GM21737 (cell line): ENCODE data around the gene ICAM1.
"Not testable (repeated sequence)": the region's sequence is repeated elsewhere in the genome, so short reads cannot be mapped to it uniquely, and the experiment has no call there.

ENCODE experiments used
- ATAC-seq: cut with Tn5 transposase; IDR thresholded peaks from one replicate; pipeline ENCODE4 v1.9.1; 2021; ENCODE audit warnings: mild to moderate bottlenecking, moderate library complexity; ENCODE audit not compliant: unreplicated experiment

Gene ICAM1

GRCh38 chr19:10241826-10242449, 29.0 kb upstream of the ICAM1 start:
- ATAC-seq = not testable (repeated sequence)

GRCh38 chr19:10243606-10244005, 27.3 kb upstream of the ICAM1 start:
- no peak for ATAC-seq

GRCh38 chr19:10245189-10245939, 25.6 kb upstream of the ICAM1 start:
- no peak for ATAC-seq

- no peak for ATAC-seq
Observed at GRCh38 chr19:10246511-10246910, 24.4 kb upstream of the ICAM1 start.

GRCh38 chr19:10251792-10252694, 18.9 kb upstream of the ICAM1 start, which contains the start of gene MRPL4:
Gene MRPL4 (plus strand): TSS chr19:10252214. CDS start chr19:10252254, 40 bp downstream.
- ATAC-seq = peak; percentile 72

- ATAC-seq = no peak
Observed at GRCh38 chr19:10252707-10253106, 18.2 kb upstream of the ICAM1 start.

GRCh38 chr19:10254244-10254643, 16.7 kb upstream of the ICAM1 start:
- no peak for ATAC-seq

GRCh38 chr19:10255358-10255757, 15.6 kb upstream of the ICAM1 start:
- ATAC-seq = no peak

GRCh38 chr19:10256551-10256950, 14.4 kb upstream of the ICAM1 start:
- no peak for ATAC-seq

GRCh38 chr19:10256970-10257615, 13.8 kb upstream of the ICAM1 start:
- no peak for ATAC-seq

- ATAC-seq = no peak
Observed at GRCh38 chr19:10258080-10258710, 12.7 kb upstream of the ICAM1 start.

GRCh38 chr19:10259162-10259905, 11.6 kb upstream of the ICAM1 start:
- no peak for ATAC-seq

- ATAC-seq = no peak
Observed at GRCh38 chr19:10260141-10260584, 10.8 kb upstream of the ICAM1 start.

- ATAC-seq = no peak
Observed at GRCh38 chr19:10262771-10263170, 8.1 kb upstream of the ICAM1 start.

- no peak for ATAC-seq
Observed at GRCh38 chr19:10266706-10267105, 4.2 kb upstream of the ICAM1 start.

GRCh38 chr19:10268071-10268470, 2.8 kb upstream of the ICAM1 start:
- ATAC-seq = no peak

GRCh38 chr19:10269333-10270179, 1.4 kb upstream of the ICAM1 start:
- no peak for ATAC-seq

GRCh38 chr19:10270180-10270615, 722 bp upstream of the ICAM1 start:
- no peak for ATAC-seq
